ENCODE data around the gene CSTPP1.
A peak's percentile ranks its signal among the peaks of the same experiment; 100 is the strongest.
"Not testable (repeated sequence)": the region's sequence is repeated elsewhere in the genome, so short reads cannot be mapped to it uniquely, and the experiment has no call there.

CSTPP1 gene

DNA sequence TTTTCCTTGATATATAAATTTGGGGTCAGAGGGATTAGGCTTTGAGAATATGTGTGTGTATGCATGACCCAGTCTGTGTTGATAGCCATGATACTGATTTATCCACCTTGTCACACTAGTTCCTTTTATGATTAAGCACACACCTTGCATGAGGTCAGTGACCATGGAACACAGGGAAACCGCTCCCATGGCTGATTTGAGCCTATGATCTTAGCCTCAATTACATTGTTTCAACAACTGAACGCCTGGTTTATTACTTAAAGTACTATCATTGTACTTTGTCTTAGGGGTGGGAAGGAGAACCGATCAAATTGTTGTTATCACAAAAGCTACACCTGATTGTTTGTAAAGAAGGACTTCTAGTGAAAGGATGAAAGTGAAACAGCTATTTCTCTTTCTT is 169.4 kb downstream of the CSTPP1 start:
- DNase-seq = no peak

DNA sequence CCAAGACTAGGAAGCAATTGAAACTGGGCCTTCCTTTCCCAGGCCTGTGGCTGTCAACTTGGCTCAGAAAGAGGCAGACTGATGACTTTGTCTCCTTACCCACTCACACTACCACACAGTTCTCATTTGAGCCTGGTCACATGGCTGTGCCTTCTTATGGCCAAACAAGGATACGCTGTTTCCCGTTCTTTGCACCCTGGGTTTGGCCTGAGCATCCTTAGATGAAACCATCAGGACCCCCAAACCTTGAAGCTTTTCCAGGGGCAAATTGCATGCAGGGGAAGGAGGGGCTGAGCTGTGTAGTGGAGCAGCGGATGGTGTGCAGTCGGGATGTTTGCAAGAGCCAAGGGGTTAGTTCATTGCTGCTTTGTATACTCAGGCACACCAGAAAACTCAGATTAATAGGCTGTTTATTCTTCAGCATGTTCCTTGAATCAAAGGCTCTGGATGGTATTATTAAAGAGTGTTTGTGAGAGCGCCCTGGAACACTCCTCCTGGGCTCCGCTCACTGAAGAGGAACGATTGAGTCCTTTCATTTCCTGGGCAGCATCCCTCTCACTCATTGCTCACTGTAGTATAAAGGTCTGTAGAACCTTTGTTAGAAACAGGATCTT is 170.3 kb downstream of the CSTPP1 start:
- DNase-seq = no peak

DNA sequence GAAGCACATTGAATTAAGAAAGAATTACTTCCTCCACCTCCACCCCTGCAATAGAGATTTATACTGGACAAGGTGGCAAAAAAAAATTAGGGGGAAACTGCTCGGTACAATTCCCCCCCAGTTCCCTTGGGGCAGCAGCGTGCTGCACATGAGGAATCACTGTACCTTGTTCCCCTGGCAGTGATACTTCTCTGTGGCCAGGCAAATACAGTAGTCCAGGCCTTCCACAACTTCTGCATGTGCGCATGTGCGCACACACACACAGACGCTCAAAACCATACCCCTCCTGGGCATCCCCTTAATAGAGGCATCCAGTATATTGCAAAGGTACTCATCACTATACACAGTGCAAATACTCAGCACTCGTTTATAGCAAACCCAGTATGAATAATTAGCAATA is 171.2 kb downstream of the CSTPP1 start:
- no peak for DNase-seq

DNA sequence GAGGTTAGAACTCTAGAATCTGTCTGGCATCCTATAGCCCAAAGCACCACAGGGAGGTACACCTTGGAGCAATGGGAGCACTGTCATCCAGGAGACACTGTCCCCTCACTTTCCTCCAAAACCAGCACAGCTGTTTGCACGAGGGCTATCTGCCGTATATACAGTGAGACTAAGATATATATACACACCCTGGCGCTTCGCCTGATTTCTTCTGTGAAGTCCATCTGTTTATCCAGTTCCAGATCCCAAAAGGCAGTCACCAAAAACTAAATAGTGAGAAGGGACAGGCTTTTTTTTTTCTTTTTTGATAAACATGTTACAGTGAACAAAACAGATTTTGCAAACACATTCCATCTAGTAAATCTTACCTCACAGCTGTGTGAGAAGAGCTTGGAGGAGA is 171.7 kb downstream of the CSTPP1 start:
- no peak for DNase-seq

DNA sequence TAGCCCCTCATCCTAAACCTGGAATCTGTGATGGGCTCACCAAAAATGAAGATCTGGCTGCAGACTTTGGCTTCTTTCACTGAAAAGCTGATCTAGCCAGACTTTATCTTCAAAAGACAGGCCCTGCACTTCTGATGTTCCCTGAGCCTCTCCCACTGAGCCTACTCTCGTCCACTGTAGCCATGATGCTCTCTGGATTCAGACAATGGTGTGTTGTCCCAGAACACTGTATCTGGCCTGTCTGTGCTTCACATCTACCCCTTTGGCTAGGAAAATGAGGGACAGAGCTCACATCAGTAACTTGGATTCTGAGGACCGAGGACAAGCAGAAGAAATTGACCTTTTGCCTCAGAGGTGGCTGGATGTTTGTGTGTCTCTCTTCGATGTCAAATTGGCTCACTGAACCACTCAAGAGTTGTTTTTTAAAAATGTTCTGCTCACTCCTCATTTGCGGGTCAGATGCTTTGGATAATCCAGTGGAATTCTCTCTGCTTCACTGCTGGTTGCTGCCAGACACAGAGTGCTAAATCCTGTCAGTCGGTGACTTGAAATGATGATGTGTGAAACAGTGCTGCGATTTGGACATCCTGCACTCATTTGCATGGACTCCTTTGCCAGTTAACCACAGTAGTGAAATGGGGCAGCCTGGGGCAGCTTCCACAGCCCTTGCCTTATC is 172.6 kb downstream of the CSTPP1 start:
- no peak for DNase-seq

DNA sequence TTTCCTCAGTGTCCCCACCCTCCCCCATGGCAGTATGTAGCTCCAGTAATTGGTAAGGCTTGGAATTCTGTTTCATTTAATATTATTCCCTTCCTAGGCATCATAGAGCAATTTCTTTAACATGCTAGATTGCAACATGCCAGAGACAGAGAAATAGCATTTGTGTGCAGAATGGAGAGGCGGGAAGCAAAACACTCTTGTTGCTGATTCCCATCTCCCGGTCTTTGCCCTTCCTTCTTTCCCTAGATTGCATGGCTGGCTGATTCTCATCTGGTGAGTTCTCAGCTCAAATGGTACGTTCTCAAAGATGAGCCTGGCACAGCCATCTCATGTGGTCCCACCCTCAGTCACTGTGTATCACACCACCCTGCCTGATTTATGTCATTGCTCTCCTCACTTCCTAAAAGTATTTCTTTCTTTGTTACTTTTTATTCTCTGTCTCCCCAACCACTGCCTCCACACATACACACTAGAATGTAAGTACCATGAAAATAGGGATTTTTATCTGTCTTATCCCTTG is 173.2 kb downstream of the CSTPP1 start:
- DNase-seq = no peak

DNA sequence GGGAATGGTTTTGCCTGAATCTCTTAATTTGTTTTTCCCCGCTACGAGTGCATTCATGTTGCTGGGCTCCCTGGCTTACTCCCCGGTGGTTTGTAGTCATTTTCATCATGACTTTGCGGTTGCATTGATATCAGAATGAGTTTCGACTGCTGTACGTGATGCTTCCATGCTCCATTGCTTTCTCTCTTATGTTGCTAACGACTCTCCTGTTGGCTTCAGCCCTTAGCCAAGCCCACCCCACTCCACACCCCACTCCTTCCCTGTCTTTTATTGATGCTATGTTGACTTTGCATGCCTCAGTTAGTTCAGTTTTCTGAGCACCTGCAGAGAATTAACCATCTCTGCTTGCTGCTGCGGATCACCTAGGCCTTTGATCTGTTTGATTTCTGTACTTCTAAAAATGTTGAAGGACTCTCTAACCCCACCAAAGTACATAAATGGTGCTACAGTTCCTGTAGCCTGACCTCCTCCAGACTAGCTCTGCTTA is 174.8 kb downstream of the CSTPP1 start:
- no peak for DNase-seq

DNA sequence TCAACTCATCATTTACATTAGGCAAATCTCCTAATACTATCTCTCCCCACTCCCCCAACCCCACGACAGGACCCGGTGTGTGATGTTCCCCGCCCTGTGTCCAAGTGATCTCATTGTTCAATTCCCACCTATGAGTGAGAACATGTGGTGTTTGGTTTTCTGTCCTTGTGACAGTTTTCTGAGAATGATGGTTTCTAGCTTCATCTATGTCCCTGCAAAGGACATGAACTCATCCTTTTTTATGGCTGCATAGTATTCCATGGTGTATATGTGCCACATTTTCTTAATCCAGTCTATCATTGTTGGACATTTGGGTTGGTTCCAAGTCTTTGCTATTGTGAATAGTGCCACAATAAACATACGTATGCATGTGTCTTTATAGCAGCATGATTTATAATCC is 176.4 kb downstream of the CSTPP1 start:
- not testable (repeated sequence) for DNase-seq

DNA sequence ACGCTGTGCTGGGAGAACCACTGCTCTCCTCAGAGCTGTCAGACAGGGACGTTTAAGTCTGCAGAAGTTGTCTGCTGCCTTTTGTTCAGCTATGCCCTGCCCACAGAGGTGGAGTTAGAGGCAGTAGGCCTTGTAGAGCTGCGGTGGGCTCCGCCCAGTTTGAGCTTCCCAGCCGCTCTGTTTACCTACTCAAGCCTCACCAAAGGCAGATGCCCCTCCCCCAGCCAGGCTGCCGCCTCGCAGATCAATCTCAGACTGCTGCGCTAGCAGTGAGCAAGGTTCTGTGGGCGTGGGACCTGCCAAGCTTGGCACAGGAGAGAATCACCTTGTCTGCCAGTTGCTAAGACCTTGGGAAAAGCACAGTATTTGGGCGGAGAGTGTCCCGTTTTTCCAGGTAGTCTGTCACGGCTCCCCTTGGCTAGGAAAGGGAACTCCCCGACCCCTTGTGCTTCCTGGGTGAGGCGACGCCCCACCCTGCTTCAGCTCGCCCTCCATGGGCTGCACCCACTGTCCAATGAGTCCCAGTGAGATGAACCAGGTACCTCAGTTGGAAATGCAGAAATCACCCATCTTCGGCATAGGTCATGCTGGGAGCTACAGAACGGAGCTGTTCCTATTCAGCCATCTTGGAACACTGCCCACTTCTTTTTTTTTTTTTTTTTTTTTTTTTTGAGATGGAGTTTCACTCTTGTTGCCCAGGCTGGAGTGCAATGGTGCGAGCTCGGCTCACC is 182.6 kb downstream of the CSTPP1 start:
- DNase-seq = peak; percentile 32 to 42

DNA sequence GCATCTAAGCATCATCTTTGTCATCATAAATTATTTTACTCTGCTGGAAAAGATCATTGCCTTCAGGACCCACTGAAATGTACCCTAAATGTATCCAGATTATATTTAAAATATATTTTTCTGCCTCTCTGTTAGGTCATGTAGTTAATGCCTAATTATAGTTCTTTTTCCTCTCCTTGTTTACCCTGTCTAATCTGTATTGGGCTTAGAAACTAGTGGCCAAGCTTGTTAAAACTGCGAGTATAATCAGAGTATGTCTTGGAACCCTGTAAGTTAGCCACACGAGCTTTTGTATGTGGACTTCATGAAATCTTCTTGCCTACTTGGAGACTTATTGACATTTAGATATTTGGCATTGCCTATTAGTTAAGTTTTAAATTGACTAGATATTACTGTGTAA is 184.5 kb downstream of the CSTPP1 start:
- no peak for DNase-seq

DNA sequence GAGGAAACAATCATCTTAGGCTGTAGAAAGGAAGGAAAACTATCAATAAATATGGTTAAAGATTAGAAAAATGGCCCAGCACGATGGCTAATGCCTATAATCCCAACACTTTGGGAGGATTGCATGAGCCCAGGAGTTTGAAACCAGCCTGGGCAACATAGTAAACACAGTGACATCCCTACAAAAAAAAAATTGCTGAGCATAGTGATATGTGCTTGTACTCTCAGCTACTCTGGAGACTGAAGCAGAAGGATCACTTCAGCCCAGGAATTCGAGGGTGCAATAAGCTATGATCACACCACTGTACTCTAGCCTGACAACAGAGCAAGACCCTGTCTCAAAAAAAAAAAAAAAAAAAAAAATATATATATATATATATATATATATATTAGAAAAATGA is 185.2 kb downstream of the CSTPP1 start:
- no peak for DNase-seq

DNA sequence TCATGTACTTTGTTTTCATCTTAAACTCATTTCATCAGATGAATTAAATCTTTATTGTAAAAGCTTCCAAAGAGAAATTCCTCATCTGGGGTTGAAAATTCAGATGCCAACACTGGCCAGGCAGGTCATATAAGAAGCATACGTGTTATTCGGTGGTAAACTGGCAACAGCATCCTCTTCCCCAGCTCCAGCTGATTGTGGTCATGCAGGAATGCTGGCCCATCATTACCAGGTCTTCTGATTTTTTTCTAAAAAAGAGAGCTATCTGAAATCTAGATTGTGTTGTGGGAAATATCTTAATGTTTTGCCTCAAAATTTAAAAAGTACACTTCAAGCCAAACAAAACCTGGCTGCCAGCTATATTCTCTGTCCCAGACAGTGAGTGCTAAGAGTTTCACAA is 186.5 kb downstream of the CSTPP1 start:
- no peak for DNase-seq

DNA sequence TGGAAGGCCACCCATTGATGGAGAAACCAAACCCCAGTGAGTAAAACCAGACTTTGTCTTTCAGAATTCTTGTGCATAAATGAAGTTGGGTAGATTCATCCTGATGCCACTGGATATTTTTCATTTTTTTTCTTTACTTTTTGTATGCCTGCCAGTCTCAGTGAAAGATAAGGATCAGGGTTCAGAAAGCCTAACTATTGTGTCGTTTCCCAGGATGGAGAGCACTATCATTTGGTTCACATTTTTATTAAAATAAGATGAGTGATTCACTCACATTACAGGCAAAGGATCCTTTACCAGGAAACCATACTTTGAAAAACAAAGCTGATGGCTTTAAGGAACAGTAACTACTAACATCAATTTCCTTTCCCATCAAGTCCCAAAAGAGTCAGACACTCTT is 188.1 kb downstream of the CSTPP1 start:
- DNase-seq = no peak

DNA sequence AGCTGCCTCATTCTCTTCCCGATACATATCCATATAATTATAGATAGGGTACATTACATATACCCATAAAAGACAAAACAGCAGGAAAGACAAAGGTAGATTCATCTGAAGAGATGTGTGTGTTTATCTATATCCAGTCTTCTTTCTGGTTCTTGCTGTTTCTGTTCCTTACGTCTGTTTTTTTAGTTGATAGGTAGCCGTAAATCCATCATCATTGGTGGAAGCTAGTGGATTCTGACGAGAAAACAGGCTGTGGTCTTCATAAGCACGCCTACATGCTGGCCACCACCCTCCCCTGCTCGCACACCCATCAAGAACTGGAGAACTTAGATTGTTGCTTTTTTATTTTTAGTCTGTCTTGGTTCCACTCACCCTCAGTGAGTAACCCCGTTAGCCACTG is 188.5 kb downstream of the CSTPP1 start:
- DNase-seq = no peak

DNA sequence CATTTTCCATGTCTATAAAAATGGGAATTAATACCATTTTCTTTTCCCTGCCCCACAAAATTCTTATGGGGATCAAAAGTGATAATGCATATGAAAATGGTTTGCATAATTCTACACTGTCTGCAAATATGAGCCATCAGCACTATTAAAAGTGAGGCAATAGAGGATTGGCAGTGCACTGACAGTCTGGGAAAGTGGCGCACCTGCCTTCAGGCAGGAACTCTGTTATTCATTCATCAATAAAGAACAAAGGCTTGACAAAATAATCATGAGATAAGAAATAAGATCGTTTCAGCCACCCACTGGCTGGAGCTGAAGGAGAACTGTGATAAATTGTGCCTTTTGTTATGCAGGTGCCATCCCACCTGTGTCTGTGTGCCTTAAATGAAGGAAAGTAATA is 190.7 kb downstream of the CSTPP1 start:
- no peak for DNase-seq

DNA sequence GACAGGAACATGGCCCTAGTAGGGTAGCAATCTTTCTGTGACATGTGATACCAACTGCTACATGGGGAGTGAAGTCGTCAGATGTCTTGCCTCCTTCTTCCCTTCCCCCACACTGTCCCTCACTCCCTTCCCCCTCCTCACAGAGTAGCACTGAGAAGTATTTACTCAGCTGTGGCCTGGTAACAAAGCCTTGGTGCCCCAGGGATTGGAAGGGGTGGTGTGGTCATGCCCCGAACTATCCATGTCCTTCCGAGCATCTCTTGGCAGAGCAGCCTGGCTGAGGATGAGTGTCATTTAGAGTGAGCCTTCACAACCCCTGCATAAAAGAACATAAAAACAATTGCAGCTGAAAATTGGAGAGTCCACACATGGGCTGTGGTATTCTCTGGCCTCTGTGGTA is 194.0 kb downstream of the CSTPP1 start:
- DNase-seq = no peak

DNA sequence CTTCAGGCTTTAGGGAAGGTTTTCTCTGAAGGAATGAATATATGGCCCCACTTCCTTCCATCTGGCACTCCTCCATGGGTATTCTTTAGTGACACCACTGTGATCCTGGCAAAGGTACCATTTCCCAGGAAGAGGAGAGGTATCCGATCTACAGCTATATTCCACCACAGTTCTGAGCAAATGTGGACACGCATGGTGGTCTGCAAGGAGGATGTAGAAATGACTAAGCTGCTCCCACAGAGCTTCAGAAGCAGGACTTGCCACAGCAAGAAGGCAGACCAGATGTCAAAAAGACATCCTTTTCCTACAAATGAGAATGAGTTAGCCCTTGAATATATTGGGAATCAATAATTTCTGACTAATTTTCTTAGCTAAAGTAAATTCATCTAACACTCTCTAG is 194.6 kb downstream of the CSTPP1 start:
- DNase-seq = no peak

DNA sequence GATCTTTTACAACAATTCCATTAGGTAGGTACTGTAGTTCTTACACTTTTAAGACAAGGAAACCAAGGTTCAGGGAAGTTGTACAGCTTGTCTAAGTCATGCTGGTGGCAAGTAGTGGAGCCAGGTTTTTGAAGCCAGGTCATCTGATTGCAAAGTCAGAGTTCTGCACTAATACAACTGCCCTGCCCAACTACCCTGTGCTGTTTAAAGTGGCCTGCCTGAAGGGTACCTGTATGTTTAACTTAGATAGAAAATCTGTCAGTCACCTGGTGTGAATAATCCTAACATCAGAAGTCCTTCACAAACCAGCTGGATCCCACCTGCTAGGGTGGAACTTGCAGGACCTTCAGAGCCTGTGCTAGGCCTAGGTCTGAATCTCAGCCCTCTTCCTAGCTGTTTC is 195.9 kb downstream of the CSTPP1 start:
- DNase-seq = no peak

DNA sequence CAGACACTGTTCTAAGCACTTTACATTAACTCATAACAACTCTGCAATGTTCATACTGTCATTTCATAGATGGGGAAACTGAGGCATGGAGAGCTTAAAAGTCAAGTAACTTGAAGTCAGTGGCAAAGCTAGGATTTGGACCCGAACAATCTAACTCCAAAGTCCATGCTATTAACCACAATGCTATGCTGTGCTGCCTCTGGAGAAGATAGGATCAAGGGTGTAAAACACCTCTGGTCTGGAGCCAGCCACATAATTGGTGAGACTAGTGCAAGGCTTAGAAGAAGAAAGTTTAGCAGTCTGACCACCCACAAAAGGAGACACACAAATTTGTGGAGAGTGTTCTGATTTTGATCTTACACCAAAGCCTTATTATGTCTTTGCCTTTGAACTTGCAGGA is 196.4 kb downstream of the CSTPP1 start:
- no peak for DNase-seq

DNA sequence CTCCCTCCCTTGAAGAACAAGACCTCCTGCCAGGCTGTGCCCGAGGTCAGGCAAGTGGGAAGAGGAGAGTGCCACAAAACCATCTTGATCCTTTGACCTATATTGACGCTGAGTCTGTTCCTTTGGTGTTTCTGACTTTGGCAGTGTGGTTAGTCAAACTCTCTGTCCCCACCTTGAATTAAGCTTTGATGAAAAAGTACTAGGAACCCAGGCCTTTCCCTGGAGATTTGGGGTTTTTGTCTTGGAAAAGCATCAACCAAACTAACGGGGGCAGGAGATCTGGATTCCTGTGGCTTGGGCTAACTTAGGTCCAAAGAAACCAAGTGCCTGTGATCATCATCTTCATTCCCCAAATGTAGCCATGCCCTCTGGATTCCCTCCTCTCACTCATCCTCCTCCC is 199.8 kb downstream of the CSTPP1 start:
- no peak for DNase-seq

DNA sequence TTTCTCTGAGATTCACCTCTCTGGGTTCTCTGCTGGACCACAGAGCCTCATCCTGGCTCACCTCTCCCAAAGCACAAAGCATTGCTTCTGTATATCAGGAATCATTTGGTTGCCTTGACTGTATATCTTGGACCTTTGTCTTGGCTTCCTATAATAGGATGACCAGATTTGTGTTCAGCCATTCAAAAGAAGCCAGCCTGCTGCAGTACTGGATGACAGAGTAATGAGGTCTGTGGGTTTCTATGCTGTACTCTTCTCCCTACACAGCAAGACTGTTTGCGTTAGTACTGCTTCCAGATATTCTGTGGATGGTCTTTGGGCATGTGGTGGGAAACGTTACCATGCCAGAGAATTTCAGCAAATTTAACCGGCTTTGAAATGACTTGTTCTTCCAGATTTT is 200.4 kb downstream of the CSTPP1 start:
- no peak for DNase-seq

DNA sequence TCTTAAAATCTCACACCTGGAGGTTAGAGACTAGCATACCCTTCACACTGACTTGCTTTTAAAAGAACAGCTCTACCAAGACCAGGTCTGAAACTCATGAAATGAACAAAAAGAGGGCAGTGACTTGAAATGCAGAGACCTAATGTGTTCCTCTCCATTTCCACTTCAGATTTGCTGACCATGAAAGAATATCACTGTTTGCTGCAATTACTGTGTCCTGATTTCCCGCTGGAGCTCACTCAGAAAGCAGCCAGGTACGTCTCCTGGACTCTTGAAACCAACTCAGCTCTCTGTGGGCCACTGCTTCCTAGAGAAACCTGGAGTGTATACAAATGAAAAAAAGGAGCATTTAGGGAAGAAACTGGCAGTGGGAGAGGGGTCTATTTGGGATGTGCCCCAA is 200.9 kb downstream of the CSTPP1 start:
- no peak for DNase-seq

DNA sequence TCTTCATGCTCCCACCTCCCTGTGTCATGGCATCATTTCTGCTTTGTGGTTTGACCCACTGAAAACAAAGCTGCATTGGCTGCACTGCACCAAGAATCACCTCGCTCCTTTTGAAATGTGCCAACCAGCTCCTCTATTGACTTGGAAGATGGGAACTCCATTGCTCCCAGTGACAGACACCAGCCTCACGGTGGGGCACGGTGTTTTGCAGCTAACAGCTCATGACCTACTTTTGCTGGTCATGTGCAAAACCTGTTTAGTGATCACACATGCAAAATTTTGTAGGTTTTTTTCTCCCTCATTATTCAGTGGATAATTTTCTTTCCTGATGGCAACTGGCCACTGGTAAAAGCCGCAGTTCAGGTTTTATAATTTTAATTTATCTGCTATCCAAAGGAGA is 203.3 kb downstream of the CSTPP1 start:
- DNase-seq = no peak

DNA sequence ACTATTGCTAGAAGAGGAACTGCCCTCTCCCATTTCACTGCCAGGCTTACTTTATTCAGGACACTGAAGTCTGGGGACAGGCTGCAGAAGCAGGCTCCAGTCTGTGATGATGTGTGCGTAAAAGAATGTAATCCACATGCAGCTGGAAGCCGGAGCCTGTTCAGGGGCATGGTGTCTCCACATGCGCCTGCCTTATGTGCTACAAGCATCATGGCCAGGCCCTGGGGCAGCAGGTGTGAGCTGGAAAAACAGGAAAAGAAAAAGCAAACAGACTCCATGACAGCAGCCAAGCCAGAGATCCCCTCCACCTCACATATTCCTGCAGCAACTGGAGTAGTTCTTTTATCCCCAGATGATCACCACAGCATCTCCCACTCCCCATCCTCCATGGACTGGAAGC is 206.8 kb downstream of the CSTPP1 start:
- DNase-seq = no peak
